WERI-Rb-1 (cell line): Measurements from ENCODE around the gene MDGA2.

Experiments
- DNase-seq: peaks from one replicate; pipeline ENCODE4 v3.0.0-alpha.2; 2020
- H3K27ac ChIP-seq: fragments of 250-450 bp; sonication (Bioruptor Pico); 2 replicates; pipeline ENCODE4 v1.5.1; 2020; ENCODE audit warnings: mild to moderate bottlenecking, moderate library complexity
- H3K27me3 ChIP-seq: fragments of 250-450 bp; sonication (Bioruptor Pico); 2 replicates; pipeline ENCODE4 v1.5.1; 2021; ENCODE audit warnings: mild to moderate bottlenecking, low read depth, moderate library complexity; ENCODE audit not compliant: insufficient read depth, severe bottlenecking
- H3K36me3 ChIP-seq: fragments of 250-450 bp; sonication (Bioruptor Pico); 2 replicates; pipeline ENCODE4 v1.5.1; 2020; ENCODE audit warnings: mild to moderate bottlenecking, moderate library complexity
- H3K4me3 ChIP-seq: 2 replicates; pipeline ENCODE4 v1.5.1; 2011; ENCODE audit warnings: low read depth, mild to moderate bottlenecking, control low read depth, low read length
- H3K9me3 ChIP-seq: fragments of 250-450 bp; sonication (Bioruptor Pico); 2 replicates; pipeline ENCODE4 v1.5.1; 2021; ENCODE audit warnings: mild to moderate bottlenecking, moderate library complexity; ENCODE audit not compliant: severe bottlenecking
- CTCF ChIP-seq: IDR thresholded peaks from 2 replicates; pipeline ENCODE4 v1.5.1; 2011; ENCODE audit warnings: low read depth, mild to moderate bottlenecking, control low read depth, inconsistent platforms, low read length

The MDGA2 gene

GRCh38 chr14:47044841-47045240 is 630.6 kb downstream of the MDGA2 start:
- Histone ChIP-seq H3K27me3 (no peaks in the 10 kb centered on the region), H3K27ac (no peak overlapping the region), H3K9me3 (no peaks in the 10 kb centered on the region), H3K4me3 (no peak overlapping the region), H3K36me3 (no peaks in the 10 kb centered on the region)
- DNase-seq = peak; percentile 51
- TF ChIP-seq CTCF = peak; percentile 63

- Histone ChIP-seq H3K27ac (no peak overlapping the region), H3K27me3 (no peaks in the 10 kb centered on the region), H3K9me3 (no peaks in the 10 kb centered on the region), H3K36me3 (no peaks in the 10 kb centered on the region), H3K4me3 (no peak overlapping the region)
- DNase-seq = peak; percentile 61
- peak; percentile 71 for TF ChIP-seq CTCF
Observed at GRCh38 chr14:47040550-47040949, 634.9 kb downstream of the MDGA2 start.

GRCh38 chr14:47039336-47039735 is 636.1 kb downstream of the MDGA2 start:
- no peaks in the 10 kb centered on the region for H3K27me3 ChIP-seq
- no peak for DNase-seq
- H3K36me3 ChIP-seq = no peaks in the 10 kb centered on the region
- no peak overlapping the region for H3K27ac ChIP-seq
- H3K4me3 ChIP-seq = no peak overlapping the region
- no peaks in the 10 kb centered on the region for H3K9me3 ChIP-seq
- TF ChIP-seq CTCF = no peak

GRCh38 chr14:47022721-47023120 is 652.7 kb downstream of the MDGA2 start:
- TF ChIP-seq CTCF = no peak
- H3K36me3 ChIP-seq = no peaks in the 10 kb centered on the region
- H3K9me3 ChIP-seq = no peaks in the 10 kb centered on the region
- no peak overlapping the region for H3K4me3 ChIP-seq
- no peaks in the 10 kb centered on the region for H3K27me3 ChIP-seq
- DNase-seq = no peak
- H3K27ac ChIP-seq = no peak overlapping the region

- H3K27me3 ChIP-seq = no peaks in the 10 kb centered on the region
- H3K9me3 ChIP-seq = no peaks in the 10 kb centered on the region
- no peak for DNase-seq
- H3K4me3 ChIP-seq = no peak overlapping the region
- no peak for TF ChIP-seq CTCF
- H3K27ac ChIP-seq = no peak overlapping the region
- H3K36me3 ChIP-seq = no peaks in the 10 kb centered on the region
Observed at GRCh38 chr14:47020500-47020899, 654.9 kb downstream of the MDGA2 start.

GRCh38 chr14:47012533-47013280 is 662.7 kb downstream of the MDGA2 start:
- Histone ChIP-seq H3K27ac (no peak overlapping the region), H3K9me3 (no peaks in the 10 kb centered on the region), H3K4me3 (no peak overlapping the region), H3K36me3 (no peaks in the 10 kb centered on the region), H3K27me3 (no peaks in the 10 kb centered on the region)
- TF ChIP-seq CTCF = no peak
- DNase-seq = no peak
